ENCODE data around the gene MRPS18A.

MRPS18A gene

DNA sequence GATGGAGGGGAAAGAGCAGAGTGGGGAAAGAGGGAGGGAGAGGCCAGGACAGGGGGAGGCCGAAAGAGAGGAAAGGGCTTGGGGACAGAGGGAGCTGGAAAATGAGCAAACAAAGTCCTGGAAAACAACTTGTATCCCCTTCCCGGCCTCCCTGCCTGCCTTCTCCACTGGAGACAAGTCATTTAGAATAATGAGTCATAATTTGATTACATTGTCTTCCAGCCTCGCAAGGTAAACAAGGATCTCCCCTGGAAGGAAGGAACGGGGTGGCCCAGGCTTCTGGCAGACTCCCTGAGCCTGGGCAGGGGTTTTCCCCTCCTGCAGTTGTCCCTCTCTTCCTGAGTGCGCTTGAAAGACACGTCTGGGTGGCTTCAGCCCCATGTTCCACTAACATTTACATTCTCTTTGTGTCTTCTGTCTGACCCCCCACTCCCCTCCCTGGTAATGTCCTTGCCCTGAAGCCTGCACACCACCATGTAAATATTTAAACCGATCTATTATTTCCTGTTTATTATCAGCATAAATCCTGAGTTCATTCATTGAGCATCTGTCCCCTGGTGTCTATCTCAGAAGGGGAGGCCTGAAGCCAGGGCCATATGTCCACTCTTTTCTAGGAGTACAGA, 12.1 kb upstream of the MRPS18A start:
- DNase-seq (ENCODE audit: low spot score), result peak; percentile 52

- DNase-seq (ENCODE audit: low spot score), result no peak
Measured at GRCh38 chr6:43698584-43699349, 11.2 kb upstream of the MRPS18A start.

DNA sequence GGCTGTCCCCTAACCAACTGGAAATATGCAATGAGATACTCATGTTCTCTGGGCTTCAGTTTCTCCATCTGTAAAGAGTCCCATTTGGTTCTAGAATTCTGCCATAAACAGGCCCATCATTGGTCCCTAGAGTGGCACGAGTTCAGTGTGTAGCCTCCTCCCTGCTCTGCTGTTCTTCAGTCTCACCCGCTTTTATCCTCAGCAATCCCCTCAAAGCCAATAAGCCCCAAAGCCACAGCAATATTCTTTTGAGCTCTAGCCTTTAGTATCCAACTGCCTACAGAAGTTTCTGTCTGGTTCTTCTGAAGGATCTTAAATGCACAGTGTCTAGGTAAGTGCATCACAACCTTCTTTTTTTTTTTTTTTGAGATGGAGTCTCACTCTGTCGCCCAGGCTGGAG, 9.8 kb upstream of the MRPS18A start:
- no peak for DNase-seq (ENCODE audit: low spot score)

DNA sequence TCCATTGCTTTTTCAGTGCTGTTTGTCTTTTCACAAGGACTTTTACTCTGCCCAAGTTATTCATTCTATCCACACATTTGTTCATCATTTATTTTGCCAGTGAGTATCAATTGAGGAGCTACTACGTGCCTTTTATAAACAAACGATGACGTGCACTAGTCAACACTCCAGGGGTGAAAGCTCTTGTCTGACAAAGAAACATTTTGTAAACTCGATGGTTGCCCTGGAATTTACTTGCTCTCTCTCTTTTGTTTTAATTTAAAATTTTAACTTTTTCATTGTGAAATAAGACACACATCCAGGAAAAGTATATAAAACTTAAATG, 8.3 kb upstream of the MRPS18A start:
- DNase-seq (ENCODE audit: low spot score), result no peak

DNA sequence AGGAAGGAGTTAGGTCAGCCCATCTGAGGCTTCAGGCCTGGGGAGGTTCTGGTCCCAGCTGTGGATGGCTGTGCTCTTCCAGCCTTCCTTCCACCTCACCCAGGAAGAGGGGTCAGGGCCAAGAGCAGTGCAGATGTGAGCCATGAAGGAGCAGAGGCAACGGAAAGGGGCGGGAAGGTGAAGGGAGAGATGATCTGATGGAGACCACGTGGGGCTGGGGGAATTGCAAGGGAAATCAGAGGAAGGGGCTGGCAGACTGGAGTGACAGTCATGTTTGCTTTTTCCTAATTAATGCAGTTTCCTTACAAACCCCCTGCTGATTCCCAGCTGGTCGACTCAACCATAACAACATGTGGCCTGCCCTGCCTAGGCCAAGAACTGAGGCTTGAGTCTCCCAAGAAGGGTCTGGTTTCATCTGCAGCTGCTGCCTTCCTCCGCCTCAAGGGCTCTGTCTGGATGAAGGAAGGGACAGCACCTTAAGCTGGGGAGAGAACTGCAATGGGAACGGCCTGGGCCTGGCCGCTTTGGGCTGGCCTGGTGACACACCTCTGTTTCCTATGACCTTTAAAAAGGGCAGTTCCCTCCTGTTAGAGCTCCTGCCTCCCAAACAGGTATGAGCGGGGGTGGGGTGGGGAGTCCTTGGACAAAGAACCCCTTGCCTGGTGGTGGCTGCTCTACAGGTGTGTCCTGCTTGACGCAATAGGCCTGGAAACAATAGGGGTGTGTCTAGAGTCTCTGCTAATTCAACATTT, 7.8 kb upstream of the MRPS18A start:
- peak; percentile 52 for DNase-seq (ENCODE audit: low spot score)

- no peak for DNase-seq (ENCODE audit: low spot score)
Measured at GRCh38 chr6:43689421-43689820, 1.8 kb upstream of the MRPS18A start.

- no peak for DNase-seq (ENCODE audit: low spot score)
Measured at GRCh38 chr6:43687079-43687436, 533 bp downstream of the MRPS18A start.

DNA sequence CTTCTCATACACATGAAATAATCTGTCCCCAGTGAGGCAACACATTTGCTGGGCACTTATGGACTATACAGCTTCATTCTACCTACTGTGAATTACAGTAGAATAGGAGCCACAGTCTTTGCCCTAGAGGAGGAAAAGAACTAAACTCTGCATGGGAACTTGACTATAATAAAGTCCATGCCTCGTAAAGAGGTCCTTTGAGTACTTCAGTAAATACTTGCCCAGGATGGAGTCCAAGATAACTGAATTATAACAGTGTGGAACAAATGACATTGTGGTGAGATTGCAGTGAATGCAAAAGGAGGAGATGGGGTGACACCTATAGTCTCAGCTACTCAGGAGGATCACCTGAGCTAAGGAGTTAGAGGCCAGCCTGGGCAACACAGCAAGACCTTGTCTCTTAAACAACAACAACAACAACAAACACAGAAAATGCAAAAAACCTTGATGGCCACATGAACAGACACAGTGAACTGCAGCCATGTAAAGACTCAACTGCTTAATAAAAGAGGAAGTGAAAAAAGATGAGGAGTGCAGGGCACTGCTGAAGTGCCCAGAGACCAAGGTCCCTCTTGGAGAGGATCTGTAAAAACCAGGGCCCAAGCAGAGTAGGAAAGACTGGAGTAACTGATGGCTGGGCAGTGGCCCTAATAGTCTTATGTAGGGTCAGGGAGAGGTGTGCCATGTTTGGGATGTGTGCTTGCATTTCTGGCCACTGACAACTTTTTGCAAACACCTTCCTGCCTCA, 3.7 kb downstream of the MRPS18A start:
- no peak for DNase-seq (ENCODE audit: low spot score)

DNA sequence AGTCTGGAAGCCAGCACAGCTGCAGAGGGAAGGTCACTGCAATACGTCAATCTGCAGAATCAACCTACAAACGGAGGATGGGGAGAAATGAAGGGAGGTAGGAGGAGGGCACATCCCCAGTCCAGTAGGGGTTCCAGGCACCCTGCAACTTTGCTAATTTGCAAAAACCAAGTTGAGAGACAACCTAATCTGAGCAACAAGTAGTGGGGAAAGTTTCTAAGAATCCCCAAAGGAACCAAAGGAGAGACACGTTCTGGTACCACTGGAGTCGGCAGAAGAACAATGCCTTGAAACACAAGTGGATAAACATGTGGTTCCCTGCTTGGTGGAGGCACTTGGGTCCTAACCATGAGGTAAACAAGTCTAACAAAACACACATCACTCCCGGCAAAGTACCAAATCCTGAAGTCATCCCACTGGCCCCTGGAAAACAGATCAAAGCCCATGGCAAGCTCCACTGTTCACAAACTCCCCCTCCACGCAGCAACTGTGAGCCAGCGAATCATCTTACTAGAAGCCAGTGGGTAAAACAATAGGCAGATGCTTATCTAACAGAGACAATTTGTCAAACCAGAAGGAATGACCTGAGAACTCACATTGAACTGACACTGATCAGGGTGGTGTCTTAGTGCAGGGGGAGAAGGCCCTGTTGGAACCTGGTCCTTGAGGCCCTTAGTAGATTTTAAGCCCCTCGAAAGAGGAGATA, 4.7 kb downstream of the MRPS18A start:
- DNase-seq (ENCODE audit: low spot score), result no peak

GRCh38 chr6:43681303-43681702, 6.3 kb downstream of the MRPS18A start:
- DNase-seq (ENCODE audit: low spot score), result no peak

- DNase-seq (ENCODE audit: low spot score), result no peak
Measured at GRCh38 chr6:43680308-43681200, 7.0 kb downstream of the MRPS18A start.

GRCh38 chr6:43679057-43679456, 8.5 kb downstream of the MRPS18A start:
- no peak for DNase-seq (ENCODE audit: low spot score)

- DNase-seq (ENCODE audit: low spot score), result no peak
Measured at GRCh38 chr6:43678341-43678740, 9.2 kb downstream of the MRPS18A start.

- no peak for DNase-seq (ENCODE audit: low spot score)
Measured at GRCh38 chr6:43677759-43678158, 9.8 kb downstream of the MRPS18A start.

DNA sequence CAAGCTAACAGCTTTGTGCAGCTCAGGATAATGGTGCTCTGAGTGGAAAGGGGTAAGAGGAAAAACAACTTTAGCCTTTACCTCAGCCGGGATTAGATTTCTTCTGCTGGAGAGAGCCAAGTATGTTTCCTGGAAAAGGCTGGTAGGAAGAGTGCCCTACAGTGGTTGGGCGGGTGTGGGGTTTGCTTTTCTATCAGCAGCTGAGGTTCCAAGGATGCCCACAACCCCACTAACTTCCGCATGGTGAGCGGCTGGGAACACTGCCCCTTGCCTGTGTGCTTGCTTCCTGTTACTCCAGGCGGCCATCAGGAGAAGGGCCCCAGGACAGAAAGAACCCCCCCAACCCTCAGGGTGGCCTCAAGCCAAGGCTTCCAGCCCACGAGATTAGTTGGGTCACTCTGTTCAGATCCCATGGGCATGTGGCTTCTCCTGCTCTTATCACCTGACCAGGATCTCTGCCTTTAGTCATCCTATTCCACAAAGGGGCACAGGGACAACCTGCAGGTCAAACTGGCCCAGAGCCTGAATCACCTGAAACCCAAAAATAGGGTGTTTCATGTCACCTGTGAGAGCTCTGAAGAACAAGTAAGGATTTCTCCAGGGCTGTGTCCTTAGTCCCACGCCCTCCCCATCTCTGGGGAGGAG, 10.5 kb downstream of the MRPS18A start:
- no peak for DNase-seq (ENCODE audit: low spot score)

DNA sequence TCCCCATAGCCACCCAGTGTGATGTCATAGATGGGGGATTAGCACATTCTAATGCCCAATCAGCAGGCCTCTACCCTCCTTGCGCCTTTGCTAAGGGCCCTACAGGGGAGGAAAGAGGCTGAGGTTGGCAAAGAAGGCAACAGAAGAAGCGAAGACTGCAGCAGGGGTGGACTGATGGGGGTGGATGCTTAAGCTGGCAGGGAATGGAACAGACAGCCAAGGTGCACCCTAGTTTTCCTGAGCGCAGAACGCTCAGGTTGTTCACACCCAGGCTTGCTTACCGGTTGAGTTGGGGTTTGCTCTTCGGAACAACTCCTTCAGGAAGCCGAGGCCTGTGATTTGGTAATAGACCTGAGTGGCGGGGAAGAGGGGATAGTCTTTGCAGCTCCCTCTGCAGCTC, 12.7 kb downstream of the MRPS18A start:
- DNase-seq (ENCODE audit: low spot score), result no peak

DNA sequence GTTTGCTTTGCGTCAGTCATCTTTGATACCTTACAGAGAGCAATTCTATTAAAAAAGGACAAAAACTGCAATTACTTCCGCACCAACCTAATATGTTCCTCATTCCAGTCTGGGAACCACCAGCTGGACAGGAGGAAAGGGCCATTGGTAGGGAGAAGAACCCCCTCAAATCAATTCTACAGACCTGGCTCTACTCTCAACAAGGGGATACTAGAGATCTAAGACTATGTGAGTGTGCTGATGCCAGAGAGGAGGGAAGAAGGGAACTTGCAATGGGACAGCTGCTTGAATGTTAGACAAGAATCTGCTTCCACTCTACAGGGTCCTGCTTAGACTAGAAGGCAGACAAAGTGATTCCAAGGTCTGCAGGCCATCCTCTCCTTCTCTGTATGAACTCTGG, 13.3 kb downstream of the MRPS18A start:
- no peak for DNase-seq (ENCODE audit: low spot score)

GRCh38 chr6:43673444-43674084, 14.0 kb downstream of the MRPS18A start:
- no peak for DNase-seq (ENCODE audit: low spot score)
